SK-N-SH (cell line): ENCODE data around the gene SGPP2. TPM values are rescaled to one million over a fixed set of nuclear protein-coding genes. Genes with fewer than 3 reads are reported as not detected.
A peak's percentile ranks its signal among the peaks of the same experiment; 100 is the strongest.

Experiments
- CTCF ChIA-PET: fragments of 300-600, 350-600 bp; formaldehyde crosslinking; extraction: SDS; loops from one replicate; lab custom pipeline; 2021; lab: Yijun Ruan, JAX
- POLR2A ChIA-PET: fragments of 350-600 bp; sonication (Branson Sonifier 250); formaldehyde crosslinking; extraction: SDS; loops from one replicate; lab custom pipeline; 2020; ENCODE audit warnings: antibody characterized with exemption, inconsistent platforms; lab: Yijun Ruan, JAX
- DNase-seq: peaks from one replicate; pipeline ENCODE4 v3.0.0; 2012
- H2AFZ ChIP-seq: fragments of 200-600 bp; sonication (generic); 2 replicates; pipeline ENCODE4 v1.8.1; 2016; ENCODE audit warnings: antibody characterized with exemption, mild to moderate bottlenecking, low read depth
- H3F3A ChIP-seq: fragments of 200-600 bp; sonication (generic); replicated peaks from 2 replicates; pipeline ENCODE3; 2016; ENCODE audit warnings: antibody characterized with exemption, mild to moderate bottlenecking; ENCODE audit not compliant: insufficient read depth
- H3K27ac ChIP-seq, 2 experiments: fragments of 200-500 bp in 1 of 2; fragments of 200-600 bp in 1 of 2; sonication (Bioruptor generic) in 1 of 2; sonication (generic), shearing (Covaris generic) in 1 of 2; 2 replicates each; pipeline versions ENCODE4 v1.5.1 to v1.6.1; 2014 to 2016; ENCODE audit warnings: low read depth in 2 of 2, inconsistent platforms in 1 of 2, low read length in 1 of 2, mild to moderate bottlenecking in 1 of 2, mixed read lengths in 1 of 2
- H3K27me3 ChIP-seq: fragments of 200-600 bp; sonication (generic), shearing (Covaris generic); 2 replicates; pipeline ENCODE4 v1.6.1; 2016; ENCODE audit warnings: mixed run types; ENCODE audit not compliant: insufficient read depth
- H3K36me3 ChIP-seq, 2 experiments: fragments of 200-500 bp in 1 of 2; fragments of 200-600 bp in 1 of 2; sonication (Bioruptor generic) in 1 of 2; sonication (generic) in 1 of 2; replicated peaks in 1 of 2; 2 replicates each; pipeline versions ENCODE3 to v1.5.1; 2014 to 2016; ENCODE audit warnings: low read length in 1 of 2, mild to moderate bottlenecking in 1 of 2; ENCODE audit not compliant: insufficient read depth in 2 of 2, control insufficient read depth in 1 of 2
- H3K4me1 ChIP-seq, 2 experiments: fragments of 200-500 bp in 1 of 2; fragments of 200-600 bp in 1 of 2; sonication (Bioruptor generic) in 1 of 2; sonication (generic), shearing (Covaris generic) in 1 of 2; 2 replicates each; pipeline versions ENCODE4 v1.5.1 to v1.6.1; 2014 to 2016; ENCODE audit warnings: low read depth in 1 of 2, low read length in 1 of 2, mixed run types in 1 of 2; ENCODE audit not compliant: insufficient read depth in 2 of 2, control insufficient read depth in 1 of 2
- H3K4me2 ChIP-seq: fragments of 200-600 bp; sonication (generic), shearing (Covaris generic); 2 replicates; pipeline ENCODE4 v1.6.1; 2017; ENCODE audit warnings: mixed run types
- H3K4me3 ChIP-seq, 2 experiments: fragments of 200-500 bp in 1 of 2; fragments of 200-600 bp in 1 of 2; sonication (Bioruptor generic) in 1 of 2; sonication (generic), shearing (Covaris generic) in 1 of 2; 2 replicates each; pipeline versions ENCODE4 v1.5.1 to v1.8.1; 2014 to 2016; ENCODE audit warnings: low read depth in 2 of 2, inconsistent platforms in 1 of 2, low read length in 1 of 2, mild to moderate bottlenecking in 1 of 2, mixed read lengths in 1 of 2, moderate library complexity in 1 of 2
- H3K79me2 ChIP-seq: fragments of 200-600 bp; sonication (generic); 2 replicates; pipeline ENCODE4 v1.8.1; 2017; ENCODE audit warnings: mild to moderate bottlenecking; ENCODE audit not compliant: insufficient read depth
- H3K9ac ChIP-seq: fragments of 200-600 bp; sonication (generic); 2 replicates; pipeline ENCODE4 v1.6.1; 2017; ENCODE audit warnings: mixed run types
- H3K9me2 ChIP-seq: fragments of 200-600 bp; sonication (generic); 2 replicates; pipeline ENCODE4 v1.6.1; 2017; ENCODE audit warnings: mixed run types
- H3K9me3 ChIP-seq: fragments of 200-600 bp; sonication (generic); 2 replicates; pipeline ENCODE4 v1.6.1; 2017; ENCODE audit warnings: mixed run types, mild to moderate bottlenecking, moderate library complexity
- H4K20me1 ChIP-seq: fragments of 200-600 bp; sonication (generic); 2 replicates; pipeline ENCODE4 v1.6.1; 2017; ENCODE audit warnings: mild to moderate bottlenecking, mixed run types; ENCODE audit not compliant: insufficient read depth
- CHD2 ChIP-seq: fragments of 150-350 bp; IDR thresholded peaks from 2 replicates; pipeline ENCODE4 v1.6.1; 2018; ENCODE audit warnings: low read length; ENCODE audit not compliant: partially characterized antibody
- ELF1 ChIP-seq: IDR thresholded peaks from 2 replicates; pipeline ENCODE4 v1.4.0; 2012
- EP300 ChIP-seq, 2 experiments: IDR thresholded peaks; 2 replicates each; pipeline versions ENCODE4 v1.4.0 to v1.6.1; 2012; ENCODE audit warnings: borderline replicate concordance in 1 of 2, low read depth in 1 of 2, low read length in 1 of 2
- FOXJ3 ChIP-seq: sonication (generic); formaldehyde crosslinking; IDR thresholded peaks from 2 replicates; pipeline ENCODE4 v1.5.1; 2020; ENCODE audit warnings: mild to moderate bottlenecking, missing genetic modification reagents
- GATA2 ChIP-seq: sonication (generic); formaldehyde crosslinking; IDR thresholded peaks from 2 replicates; pipeline ENCODE4 v1.5.0; 2020; ENCODE audit warnings: mild to moderate bottlenecking, missing genetic modification reagents
- JUND ChIP-seq: IDR thresholded peaks from 2 replicates; pipeline ENCODE4 v1.4.0; 2012
- MXI1 ChIP-seq: IDR thresholded peaks from 2 replicates; pipeline ENCODE4 v1.6.1; 2012; ENCODE audit warnings: mild to moderate bottlenecking, low read depth, low read length, improper control_type of control experiment
- NFIC ChIP-seq: IDR thresholded peaks from 2 replicates; pipeline ENCODE4 v1.4.0; 2012; ENCODE audit warnings: borderline replicate concordance
- NRF1 ChIP-seq: IDR thresholded peaks from 2 replicates; pipeline ENCODE4 v1.6.1; 2012; ENCODE audit warnings: low read depth, mild to moderate bottlenecking, low read length
- POLR2AphosphoS5 ChIP-seq: IDR thresholded peaks from 2 replicates; pipeline ENCODE4 v1.6.1; 2012; ENCODE audit warnings: low read depth, low read length
- RAD21 ChIP-seq: IDR thresholded peaks from 2 replicates; pipeline ENCODE4 v1.6.1; 2012; ENCODE audit warnings: mild to moderate bottlenecking, low read length
- RCOR1 ChIP-seq: fragments of 150-350 bp; IDR thresholded peaks from 2 replicates; pipeline ENCODE4 v1.6.1; 2017; ENCODE audit warnings: antibody characterized with exemption, low read length
- RFX5 ChIP-seq: IDR thresholded peaks from 2 replicates; pipeline ENCODE4 v1.6.1; 2012; ENCODE audit warnings: mild to moderate bottlenecking, improper control_type of control experiment, low read length
- SMC3 ChIP-seq: IDR thresholded peaks from 2 replicates; pipeline ENCODE4 v1.6.1; 2012; ENCODE audit warnings: low read depth, low read length, improper control_type of control experiment
- TAF1 ChIP-seq: IDR thresholded peaks from 2 replicates; pipeline ENCODE4 v1.6.1; 2012; ENCODE audit warnings: low read depth, mild to moderate bottlenecking, low read length, moderate library complexity, borderline replicate concordance
- YY1 ChIP-seq: IDR thresholded peaks from 2 replicates; pipeline ENCODE4 v1.4.0; 2012; ENCODE audit warnings: low read depth, mild to moderate bottlenecking
- WGBS: methylation state at CpG from one replicate; pipeline ENCODE4 v1.1.6; 2017; ENCODE audit warnings: low lambda C conversion rate; 5-methylcytosine and 5-hydroxymethylcytosine counted together
- polyA plus RNA-seq, 3 experiments: library from polyadenylated mRNA; depleted of rRNA; stranded (reverse); fragments of >200 nt; gene quantifications; 2 replicates each; pipeline ENCODE4 v1.2.3, GENCODE V29; 2012
- TF ChIP-seq, protein P1 (sequence below): fragments of 200-600 bp; sonication (generic); IDR thresholded peaks from 2 replicates; pipeline ENCODE4 v1.6.1; 2017; ENCODE audit warnings: antibody characterized with exemption, mild to moderate bottlenecking, moderate library complexity
- TF ChIP-seq, protein P2 (sequence below): IDR thresholded peaks from 2 replicates; pipeline ENCODE4 v1.6.1; 2012; ENCODE audit warnings: mild to moderate bottlenecking, low read depth, low read length, moderate library complexity
- TF ChIP-seq, protein P3 (sequence below): IDR thresholded peaks from 2 replicates; pipeline ENCODE4 v1.4.0; 2012; ENCODE audit warnings: low read depth, borderline replicate concordance
- TF ChIP-seq, protein P4 (sequence below): fragments of 150-350 bp; IDR thresholded peaks from 2 replicates; pipeline ENCODE4 v1.6.1; 2016; ENCODE audit warnings: mild to moderate bottlenecking, low read depth, low read length
- TF ChIP-seq, protein P5 (sequence below): fragments of 150-350 bp; IDR thresholded peaks from 2 replicates; pipeline ENCODE4 v1.6.1; 2017; ENCODE audit warnings: antibody characterized with exemption, low read length, low read depth, borderline replicate concordance

The SGPP2 gene
- polyA plus RNA-seq, 1 of the 3 experiments (the other 2 are of a cell fraction): 0.03 TPM

DNA sequence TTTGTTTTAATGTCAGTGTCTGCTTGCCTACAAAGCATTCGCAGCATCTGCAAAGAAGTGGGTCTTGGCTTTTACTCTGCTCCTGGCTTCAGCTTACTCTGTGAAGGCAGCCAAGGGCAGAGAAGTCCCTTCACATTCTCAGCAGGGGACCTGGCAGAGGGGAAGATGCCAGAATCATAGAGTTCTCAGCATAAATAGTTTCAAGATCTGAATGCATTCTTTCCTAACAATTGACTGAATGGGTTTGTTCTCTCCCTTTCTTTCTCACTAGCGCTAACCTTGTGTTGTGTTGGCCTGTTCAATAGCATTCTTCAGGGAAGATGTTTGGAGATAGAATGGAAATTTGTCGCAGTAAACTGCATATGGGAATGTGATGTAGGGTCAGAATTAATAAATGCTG lies 124.6 kb downstream of the SGPP2 start:
- H3K27ac ChIP-seq: no peak overlapping the region
- no peaks in the 10 kb centered on the region for H3K9me3 ChIP-seq
- H3K36me3 ChIP-seq: no peaks in the 10 kb centered on the region
- H3F3A ChIP-seq: no peaks in the 10 kb centered on the region
- H3K9ac ChIP-seq: no peak overlapping the region
- DNase-seq: no peak
- H4K20me1 ChIP-seq: no peaks in the 10 kb centered on the region
- ChIA-PET POLR2A (no interaction called here), CTCF (interaction anchor here (1.3 kb wide), 1 partner anchor 13 kb away, joined by 3 read pairs; no protein-coding TSS in a partner anchor)
- no peak overlapping the region for H2AFZ ChIP-seq
- H3K27me3 ChIP-seq: no peaks in the 10 kb centered on the region; the same call in 1 of the 2 replicates
- H3K4me2 ChIP-seq: no peak overlapping the region
- no peaks in the 10 kb centered on the region for H3K4me1 ChIP-seq
- WGBS: 65% methylated on average over 3 of the region's 3 CpGs
- H3K79me2 ChIP-seq: no peaks in the 10 kb centered on the region
- no peak overlapping the region for H3K4me3 ChIP-seq
- H3K9me2 ChIP-seq: no peaks in the 10 kb centered on the region
- TF ChIP-seq SMC3 (no peak), CHD2 (no peak), TAF1 (no peak), NFIC (no peak)

DNA sequence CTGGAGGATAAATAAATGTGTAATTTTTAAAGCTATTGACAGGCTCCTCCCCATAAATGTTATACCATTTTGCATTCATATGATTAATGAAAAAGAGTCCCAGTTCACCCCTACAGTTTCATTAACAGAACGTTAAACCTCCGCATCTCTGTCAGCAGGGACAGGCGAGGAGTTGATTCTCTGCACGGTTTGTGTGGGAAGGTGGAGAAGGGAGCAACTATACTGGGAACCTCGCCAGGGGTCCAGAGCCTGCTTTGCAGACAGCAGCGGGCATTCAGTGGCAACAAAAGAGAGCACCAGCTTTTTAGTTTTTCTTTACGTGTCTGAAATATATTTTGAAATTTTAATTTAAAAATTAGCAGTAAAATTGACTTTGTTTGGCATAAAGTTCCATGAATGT lies 130.2 kb downstream of the SGPP2 start:
- no peaks in the 10 kb centered on the region for H3K9me3 ChIP-seq
- H3K27me3 ChIP-seq: no peaks in the 10 kb centered on the region; the same call in 1 of the 2 replicates
- H3K9me2 ChIP-seq: no peaks in the 10 kb centered on the region
- TF ChIP-seq FOXJ3 (CRISPR knock-in tag) (no peak), EP300 (IDR thresholded peaks at IDR 0.05; ENCODE audit: borderline replicate concordance in 1 of 2, low read depth in 1 of 2, low read length in 1 of 2) (no peak), POLR2AphosphoS5 (no peak), RFX5 (no peak), ELF1 (no peak), RCOR1 (no peak), RAD21 (no peak), JUND (no peak), GATA2 (CRISPR knock-in tag) (no peak), YY1 (no peak), MXI1 (no peak), NRF1 (no peak)
- TF ChIP-seq, protein P1, sequence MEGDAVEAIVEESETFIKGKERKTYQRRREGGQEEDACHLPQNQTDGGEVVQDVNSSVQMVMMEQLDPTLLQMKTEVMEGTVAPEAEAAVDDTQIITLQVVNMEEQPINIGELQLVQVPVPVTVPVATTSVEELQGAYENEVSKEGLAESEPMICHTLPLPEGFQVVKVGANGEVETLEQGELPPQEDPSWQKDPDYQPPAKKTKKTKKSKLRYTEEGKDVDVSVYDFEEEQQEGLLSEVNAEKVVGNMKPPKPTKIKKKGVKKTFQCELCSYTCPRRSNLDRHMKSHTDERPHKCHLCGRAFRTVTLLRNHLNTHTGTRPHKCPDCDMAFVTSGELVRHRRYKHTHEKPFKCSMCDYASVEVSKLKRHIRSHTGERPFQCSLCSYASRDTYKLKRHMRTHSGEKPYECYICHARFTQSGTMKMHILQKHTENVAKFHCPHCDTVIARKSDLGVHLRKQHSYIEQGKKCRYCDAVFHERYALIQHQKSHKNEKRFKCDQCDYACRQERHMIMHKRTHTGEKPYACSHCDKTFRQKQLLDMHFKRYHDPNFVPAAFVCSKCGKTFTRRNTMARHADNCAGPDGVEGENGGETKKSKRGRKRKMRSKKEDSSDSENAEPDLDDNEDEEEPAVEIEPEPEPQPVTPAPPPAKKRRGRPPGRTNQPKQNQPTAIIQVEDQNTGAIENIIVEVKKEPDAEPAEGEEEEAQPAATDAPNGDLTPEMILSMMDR: no peak
- TF ChIP-seq, protein P2, sequence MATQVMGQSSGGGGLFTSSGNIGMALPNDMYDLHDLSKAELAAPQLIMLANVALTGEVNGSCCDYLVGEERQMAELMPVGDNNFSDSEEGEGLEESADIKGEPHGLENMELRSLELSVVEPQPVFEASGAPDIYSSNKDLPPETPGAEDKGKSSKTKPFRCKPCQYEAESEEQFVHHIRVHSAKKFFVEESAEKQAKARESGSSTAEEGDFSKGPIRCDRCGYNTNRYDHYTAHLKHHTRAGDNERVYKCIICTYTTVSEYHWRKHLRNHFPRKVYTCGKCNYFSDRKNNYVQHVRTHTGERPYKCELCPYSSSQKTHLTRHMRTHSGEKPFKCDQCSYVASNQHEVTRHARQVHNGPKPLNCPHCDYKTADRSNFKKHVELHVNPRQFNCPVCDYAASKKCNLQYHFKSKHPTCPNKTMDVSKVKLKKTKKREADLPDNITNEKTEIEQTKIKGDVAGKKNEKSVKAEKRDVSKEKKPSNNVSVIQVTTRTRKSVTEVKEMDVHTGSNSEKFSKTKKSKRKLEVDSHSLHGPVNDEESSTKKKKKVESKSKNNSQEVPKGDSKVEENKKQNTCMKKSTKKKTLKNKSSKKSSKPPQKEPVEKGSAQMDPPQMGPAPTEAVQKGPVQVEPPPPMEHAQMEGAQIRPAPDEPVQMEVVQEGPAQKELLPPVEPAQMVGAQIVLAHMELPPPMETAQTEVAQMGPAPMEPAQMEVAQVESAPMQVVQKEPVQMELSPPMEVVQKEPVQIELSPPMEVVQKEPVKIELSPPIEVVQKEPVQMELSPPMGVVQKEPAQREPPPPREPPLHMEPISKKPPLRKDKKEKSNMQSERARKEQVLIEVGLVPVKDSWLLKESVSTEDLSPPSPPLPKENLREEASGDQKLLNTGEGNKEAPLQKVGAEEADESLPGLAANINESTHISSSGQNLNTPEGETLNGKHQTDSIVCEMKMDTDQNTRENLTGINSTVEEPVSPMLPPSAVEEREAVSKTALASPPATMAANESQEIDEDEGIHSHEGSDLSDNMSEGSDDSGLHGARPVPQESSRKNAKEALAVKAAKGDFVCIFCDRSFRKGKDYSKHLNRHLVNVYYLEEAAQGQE: no peak
- TF ChIP-seq, protein P3, sequence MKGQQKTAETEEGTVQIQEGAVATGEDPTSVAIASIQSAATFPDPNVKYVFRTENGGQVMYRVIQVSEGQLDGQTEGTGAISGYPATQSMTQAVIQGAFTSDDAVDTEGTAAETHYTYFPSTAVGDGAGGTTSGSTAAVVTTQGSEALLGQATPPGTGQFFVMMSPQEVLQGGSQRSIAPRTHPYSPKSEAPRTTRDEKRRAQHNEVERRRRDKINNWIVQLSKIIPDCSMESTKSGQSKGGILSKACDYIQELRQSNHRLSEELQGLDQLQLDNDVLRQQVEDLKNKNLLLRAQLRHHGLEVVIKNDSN: no peak
- TF ChIP-seq, protein P4, sequence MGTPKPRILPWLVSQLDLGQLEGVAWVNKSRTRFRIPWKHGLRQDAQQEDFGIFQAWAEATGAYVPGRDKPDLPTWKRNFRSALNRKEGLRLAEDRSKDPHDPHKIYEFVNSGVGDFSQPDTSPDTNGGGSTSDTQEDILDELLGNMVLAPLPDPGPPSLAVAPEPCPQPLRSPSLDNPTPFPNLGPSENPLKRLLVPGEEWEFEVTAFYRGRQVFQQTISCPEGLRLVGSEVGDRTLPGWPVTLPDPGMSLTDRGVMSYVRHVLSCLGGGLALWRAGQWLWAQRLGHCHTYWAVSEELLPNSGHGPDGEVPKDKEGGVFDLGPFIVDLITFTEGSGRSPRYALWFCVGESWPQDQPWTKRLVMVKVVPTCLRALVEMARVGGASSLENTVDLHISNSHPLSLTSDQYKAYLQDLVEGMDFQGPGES: no peak
- TF ChIP-seq, protein P5, sequence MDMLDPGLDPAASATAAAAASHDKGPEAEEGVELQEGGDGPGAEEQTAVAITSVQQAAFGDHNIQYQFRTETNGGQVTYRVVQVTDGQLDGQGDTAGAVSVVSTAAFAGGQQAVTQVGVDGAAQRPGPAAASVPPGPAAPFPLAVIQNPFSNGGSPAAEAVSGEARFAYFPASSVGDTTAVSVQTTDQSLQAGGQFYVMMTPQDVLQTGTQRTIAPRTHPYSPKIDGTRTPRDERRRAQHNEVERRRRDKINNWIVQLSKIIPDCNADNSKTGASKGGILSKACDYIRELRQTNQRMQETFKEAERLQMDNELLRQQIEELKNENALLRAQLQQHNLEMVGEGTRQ: no peak
- H3K4me2 ChIP-seq: no peak overlapping the region
- CTCF ChIA-PET: interaction anchor here (0.8 to 1.5 kb wide), 6 partner anchors 10 to 349 kb away, joined by 3 to 6 read pairs (median 3); no protein-coding TSS in a partner anchor
- no peak overlapping the region for H3K9ac ChIP-seq
- H3K4me3 ChIP-seq: no peak overlapping the region
- H3K79me2 ChIP-seq: no peaks in the 10 kb centered on the region
- POLR2A ChIA-PET: no interaction called here
- no peak overlapping the region for H2AFZ ChIP-seq
- H3F3A ChIP-seq: no peaks in the 10 kb centered on the region
- no peaks in the 10 kb centered on the region; a peak in 1 of 4 replicates for H3K4me1 ChIP-seq
- peak; percentile 21 for DNase-seq
- H4K20me1 ChIP-seq: no peaks in the 10 kb centered on the region
- no peaks in the 10 kb centered on the region for H3K36me3 ChIP-seq
- no peak overlapping the region for H3K27ac ChIP-seq
- 23% methylated on average over 7 of the region's 7 CpGs for WGBS
